HG02943 (cell line): ENCODE results near the gene DLEC1.

ENCODE experiments used
- ATAC-seq: cut with Tn5 transposase; IDR thresholded peaks from one replicate; pipeline ENCODE4 v1.9.1; 2021; ENCODE audit warnings: mild to moderate bottlenecking, low read depth, moderate library complexity; ENCODE audit not compliant: unreplicated experiment

Gene DLEC1

DNA sequence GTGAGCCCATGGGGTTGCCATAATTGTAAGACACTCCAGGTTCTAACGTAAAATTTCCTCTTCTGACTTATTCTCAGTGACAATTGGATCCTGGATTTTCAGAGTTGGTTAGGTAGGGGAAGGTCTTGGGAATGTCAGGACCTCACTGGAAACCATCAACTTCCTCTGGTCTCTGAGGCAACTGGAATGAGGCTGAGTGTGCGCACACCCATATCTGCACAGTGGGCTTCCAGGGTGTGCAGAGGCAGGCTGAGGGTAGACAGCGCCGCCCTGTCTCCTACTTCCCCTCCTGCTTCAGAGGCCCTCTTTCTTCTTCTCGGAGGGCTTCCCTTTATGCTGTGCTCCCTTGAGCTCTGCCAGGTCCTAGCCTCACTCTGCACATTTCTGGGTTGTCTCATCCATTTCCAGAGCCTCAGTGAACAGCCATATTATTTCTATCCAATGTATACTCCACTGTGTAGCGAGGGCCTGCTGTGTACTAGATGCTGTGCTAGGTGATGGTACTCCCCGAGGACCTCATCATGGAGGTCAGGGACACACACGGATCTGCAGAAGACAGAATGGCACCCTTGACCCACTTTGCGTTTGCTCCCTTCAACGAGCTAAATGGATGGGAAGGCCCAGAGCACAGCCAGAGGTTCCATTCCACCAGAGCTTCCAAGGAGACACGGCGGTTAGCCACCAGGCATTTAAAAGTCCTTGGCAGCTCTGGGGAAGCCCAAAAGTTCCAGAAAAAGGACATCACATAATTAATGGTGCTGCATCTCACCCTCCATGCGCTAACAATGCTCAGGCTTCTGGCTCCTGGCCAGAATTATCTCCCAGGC, 79.6 kb downstream of the DLEC1 start:
- ATAC-seq = no peak

DNA sequence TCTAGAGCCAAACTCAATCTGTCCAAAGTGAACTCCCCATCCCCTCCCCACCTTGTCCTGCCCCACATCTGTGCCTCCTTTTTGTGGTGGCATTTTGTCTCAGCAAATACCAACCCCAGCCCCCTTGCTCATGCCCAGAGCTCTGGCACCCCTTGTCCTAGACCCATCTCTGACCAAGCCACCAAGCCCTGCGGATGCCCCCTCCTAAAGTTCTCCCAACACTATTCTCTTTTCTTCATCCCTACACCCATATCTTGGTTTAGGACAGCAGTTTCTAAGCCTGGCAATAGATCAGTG, 80.2 kb downstream of the DLEC1 start:
- no peak for ATAC-seq

DNA sequence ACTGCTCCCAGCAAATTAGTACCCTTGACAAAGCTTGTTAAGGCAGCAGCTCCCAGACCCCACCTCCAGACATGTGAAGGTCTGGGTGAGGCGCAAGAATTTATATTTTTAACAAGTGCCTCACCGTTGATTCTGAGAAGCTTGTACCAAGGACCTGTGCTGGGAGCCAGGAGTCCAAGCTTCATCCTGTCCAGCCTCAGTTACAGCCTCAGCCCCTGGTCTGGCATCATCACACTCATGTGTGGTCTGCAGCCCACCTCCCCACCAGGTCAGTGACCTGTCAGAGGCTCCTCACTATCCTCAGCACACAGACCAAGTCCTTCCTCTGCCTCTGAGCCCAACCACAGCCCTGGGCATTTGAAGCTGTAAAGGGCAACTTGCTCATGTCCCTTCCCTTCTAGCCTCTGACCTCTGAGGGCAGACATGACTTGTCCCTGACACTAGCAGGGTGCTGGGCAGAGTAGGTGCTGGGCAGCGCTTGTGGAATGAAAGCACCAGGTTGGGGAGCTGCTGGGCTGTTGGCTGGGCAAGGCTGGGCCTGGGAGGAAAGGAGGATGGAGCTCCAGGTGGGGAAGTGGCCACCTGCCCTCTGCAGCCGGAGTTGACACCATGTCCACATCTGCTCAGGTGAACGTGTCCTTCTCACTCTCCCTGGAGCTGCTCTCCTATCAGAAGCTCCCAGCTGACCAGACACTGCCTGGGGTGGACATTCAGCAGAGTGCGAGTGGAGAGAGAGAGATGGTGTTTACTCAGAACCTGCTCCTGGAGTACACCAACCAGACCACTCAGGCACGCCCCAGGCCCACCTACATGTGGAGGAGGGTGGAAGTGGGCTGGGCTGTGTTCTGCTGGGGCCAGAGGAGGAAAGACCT, 81.0 kb downstream of the DLEC1 start:
- no peak for ATAC-seq

DNA sequence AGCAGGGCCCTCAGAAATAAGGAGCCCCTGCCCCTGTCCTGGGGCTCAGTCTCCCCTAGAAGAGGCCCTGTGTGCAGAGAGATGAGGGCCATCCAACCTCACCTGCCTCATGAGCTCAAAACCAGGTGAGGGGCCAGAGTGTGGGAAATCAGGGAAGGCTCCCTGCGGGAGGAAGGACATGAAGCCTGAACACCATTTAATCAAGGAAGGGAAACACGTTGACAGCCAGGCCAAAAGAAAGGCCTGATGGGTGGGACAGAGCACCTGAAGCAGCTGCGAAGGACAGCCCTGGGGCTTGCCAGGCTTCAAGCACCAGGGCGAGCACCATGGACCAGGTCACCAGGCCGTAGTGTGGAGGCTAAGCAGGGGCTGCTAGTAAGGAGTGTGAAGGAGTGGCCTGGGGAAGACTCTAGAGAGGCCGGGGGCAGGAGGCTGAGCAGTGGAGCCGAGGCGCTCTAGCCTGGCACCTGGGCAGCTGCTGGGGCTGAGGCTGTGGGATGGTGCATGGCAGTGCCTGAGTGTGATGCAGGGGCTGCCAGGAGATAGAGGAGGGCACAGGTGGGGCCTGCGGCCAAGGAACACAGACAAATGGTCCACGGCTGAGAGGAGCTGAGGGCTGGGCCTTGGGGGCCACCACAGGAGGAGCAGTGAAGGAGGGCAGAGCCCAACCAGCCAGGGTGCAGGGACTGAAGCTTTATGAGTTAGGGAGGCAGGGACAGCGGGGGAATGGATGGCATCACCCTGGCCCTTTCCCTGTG, 81.9 kb downstream of the DLEC1 start:
- ATAC-seq = no peak

DNA sequence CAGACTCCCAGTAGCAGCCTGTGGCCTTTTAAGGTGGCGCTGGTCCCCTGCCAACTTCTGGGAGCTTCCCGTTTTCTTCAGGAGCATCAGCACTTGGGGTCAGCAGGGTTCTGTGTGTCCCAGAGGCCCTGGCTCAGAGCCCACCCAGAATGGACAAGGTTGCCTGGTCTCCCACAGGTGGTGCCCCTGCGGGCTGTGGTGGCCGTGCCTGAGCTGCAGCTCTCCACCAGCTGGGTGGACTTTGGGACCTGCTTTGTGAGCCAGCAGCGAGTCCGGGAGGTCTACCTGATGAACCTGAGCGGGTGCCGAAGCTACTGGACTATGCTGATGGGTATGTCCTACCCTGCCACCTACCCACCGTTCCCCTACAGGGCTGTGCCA, 82.4 kb downstream of the DLEC1 start:
- no peak for ATAC-seq

DNA sequence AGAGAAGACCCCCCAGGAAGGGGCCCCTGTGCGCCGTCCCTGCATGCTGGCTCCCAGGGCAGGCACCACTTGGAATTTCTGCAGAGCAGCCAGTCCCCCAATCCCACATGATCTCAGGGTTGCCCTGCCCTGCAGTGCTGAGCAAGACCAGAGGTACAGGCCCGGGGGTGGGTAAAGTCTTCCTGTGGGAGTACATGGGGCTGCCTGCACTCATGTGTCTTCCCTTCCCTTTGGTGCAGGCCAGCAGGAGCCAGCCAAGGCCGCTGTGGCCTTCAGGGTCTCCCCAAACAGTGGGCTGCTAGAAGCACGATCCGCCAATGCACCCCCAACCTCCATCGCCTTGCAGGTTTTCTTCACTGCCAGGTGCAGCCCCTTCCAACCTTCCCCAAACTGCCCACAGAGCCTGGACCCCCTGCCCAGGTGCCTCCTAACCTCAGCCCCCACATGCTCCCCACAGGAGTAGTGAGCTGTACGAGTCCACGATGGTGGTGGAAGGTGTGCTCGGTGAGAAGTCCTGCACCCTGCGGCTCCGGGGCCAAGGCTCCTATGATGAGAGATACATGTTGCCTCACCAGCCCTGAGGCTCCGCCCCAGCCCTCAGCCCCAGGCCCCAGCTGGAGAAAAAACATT, 82.9 kb downstream of the DLEC1 start:
- ATAC-seq = no peak

DNA sequence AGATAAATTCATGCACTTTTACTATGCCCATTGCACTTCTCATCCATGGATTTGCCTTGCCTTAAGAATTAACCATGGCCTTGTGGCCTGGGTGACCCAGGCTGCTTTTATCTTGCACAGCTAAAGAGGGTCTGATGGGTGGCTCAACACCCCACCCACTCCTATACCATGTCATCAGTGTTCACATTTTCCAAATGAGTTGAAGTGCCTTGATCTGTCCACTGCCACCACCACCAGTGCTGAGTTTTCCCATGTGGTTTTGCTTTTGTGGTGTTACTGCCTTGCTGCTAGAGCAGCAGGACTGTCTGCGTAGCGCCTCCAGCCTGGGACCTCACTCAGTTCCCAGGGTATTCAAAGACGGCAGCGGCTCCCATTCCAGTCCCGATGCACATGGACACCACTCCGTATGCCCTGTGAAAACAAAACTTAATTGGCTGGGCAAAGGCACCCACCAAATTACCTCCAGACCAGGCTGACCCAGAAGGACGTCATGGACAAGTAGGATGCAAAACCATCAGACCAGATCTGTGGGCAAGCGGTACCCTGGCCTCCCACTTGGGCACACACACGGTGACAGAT, 83.8 kb downstream of the DLEC1 start:
- no peak for ATAC-seq

DNA sequence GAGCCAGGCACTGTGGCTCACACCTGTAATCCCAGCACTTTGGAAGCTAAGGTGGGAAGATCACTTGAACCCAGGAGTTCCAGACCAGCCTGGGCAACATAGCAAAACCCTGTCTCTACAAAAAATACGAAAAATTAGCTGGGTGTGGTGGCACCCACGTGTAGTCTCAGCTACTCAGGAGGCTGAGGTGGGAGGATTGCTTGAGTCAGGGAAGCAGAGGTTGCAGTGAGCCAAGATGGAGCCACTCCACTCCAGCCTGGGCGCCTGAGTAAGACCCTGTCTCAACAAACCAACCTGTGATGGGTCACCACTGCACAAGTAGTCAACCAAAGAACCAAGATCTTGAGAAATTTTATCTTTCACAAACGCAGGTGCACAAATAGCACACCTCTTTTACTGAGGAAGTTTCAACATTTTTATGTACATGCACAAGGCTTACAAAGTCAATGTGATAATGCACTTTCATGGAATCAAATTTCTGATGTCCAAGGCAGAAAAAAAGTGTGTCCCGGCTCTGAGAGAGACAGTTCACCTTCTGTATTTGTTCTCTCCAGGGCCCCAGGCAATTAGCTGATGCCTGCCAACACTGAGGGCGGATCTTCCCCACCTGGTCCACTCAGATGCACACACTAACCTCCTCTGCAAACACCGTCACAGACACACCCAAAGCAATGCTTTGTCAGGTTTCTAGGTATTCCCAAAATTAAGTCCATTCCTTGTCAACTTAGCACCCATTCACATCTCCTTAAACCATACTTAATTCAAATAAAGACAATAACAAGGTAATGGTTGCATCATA, 85.5 kb downstream of the DLEC1 start:
- ATAC-seq = no peak

DNA sequence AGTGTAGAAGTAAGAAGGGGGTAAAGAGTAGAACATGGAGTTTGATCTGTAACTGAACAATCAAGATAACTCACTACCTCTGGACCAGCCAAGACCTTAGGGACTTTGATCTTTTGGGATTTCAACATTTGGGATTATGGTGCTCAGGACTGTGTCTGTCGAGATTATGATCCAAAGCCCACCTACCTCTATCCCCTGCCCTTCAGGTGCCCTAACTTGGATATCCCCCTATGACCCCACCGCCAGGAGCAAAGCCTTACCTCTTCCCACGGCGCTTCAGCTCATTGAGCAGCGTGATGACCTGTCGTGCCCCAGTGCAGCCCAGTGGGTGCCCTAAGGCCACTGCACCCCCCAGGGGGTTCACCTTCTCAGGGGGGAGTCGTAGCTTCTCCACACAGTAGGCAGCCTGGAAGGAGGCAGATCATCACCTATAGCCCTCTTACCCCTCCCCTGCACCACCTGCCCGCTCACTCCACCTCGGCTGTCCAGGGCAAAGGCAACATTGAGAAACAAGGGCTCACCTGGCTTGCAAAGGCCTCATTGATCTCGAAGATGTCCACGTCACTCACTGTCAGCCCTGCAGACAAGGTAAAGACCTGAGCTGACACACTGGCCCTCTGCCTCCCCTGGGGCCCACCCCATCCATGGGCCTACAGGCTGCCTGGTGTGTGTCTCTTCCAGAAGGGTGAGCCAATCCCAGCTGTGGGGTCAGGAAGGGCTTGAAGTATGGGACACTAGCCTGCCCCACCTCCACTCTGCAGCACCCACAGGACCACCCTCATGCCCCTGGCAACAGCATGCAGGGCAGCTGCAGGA, 86.5 kb downstream of the DLEC1 start:
- ATAC-seq = no peak

DNA sequence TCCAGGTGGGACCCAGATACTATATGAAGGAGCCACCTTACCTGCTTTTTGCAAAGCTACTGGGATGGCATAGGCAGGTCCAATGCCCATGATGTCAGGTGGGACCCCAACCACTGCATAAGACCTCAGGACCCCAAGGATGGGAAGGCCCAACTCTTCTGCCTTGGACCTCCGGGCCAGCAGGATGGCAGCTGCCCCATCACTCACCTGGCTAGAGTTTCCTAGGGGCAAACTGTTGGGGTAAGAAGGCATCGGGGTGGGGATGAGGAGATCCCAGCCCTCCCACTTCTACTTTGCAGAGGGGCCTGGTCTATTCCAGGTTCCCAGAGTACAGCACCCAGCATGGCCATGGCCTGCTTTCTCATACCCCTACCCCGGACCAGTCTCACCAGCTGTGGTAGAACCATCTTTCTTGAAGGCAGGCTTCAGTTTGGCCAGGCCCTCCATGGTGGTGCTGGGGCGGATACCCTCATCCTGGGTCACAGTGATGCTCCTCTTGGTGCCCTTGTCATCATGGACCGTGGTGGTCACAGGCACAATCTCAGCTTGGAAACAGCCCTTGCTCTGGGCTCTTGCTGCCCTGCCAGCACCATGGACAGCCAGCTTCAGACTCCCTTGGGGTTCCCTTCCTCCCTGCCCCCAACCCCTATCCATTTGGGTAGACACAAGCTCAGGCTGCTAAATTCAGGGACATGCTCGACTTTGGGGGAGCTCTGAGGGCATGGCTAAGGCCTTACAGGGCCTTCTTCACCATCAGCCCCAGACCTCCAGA, 87.3 kb downstream of the DLEC1 start:
- no peak for ATAC-seq

DNA sequence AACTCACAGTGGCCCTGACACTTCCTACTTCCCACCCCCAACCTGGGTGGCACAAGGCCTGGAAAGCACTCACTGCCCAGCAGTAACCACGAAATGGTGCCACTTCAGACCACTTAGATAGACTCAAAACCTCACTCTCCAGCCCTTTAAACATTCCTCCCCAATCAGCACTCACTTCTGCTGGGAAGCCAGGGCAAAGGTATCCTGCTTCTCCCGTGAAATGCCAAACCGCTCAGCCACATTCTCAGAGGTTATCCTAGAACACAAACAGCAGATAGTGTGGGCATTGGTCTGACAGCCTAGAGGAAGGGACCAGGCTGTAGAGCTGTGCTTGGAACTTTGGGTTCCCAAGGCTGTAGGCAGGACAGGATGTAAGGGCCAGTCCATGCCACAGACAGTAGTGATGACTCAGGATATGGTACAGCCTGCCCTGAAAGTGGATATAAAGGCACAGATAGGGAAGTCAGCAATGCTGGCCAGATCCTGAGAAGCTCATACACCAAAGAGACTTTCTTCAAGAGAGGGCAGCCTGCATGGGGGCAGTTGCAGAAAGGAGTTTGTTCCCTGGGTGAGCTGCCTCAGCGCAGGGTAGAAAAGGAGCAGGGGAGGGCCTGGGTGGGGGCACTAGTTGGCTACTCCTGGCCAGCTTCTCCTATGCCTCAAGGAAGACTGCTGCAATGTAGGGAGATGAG, 88.7 kb downstream of the DLEC1 start:
- ATAC-seq = no peak

DNA sequence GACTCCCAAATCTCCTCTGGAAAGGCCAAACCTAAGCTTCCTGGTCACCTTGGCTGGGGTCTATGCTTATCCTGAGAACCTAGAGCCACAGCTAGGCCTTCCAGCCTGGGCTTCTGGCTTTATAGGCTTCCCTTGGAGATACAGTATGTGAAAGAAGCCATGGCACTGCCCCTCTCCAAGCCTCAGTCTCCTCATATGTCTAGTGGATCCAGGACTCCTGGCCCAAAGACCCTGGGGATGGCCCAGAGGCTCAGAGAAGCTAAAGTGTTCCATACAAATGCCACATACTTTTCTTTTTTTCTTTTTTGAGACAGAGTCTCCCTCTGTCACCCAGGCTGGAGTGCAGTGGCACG, 89.3 kb downstream of the DLEC1 start:
- no peak for ATAC-seq

DNA sequence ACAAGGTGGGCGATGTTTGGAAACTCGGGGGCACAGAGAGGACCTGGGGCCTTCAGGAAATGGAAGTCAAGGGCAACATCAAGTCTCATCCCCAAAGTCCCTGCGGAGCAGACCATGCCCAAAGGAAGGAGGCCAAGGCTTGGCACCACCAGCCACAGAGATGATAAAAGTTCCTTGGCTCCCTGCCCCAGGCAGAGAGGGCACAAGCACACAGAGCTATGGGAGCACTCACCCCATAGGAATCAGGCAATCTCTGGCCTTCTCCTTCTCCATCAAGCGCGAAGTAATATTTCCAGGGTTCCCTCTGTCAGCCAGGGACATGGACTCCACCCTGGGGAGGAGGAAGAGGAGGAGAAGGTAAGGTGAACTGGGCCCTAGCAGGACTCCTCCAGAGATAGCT, 90.0 kb downstream of the DLEC1 start:
- no peak for ATAC-seq

DNA sequence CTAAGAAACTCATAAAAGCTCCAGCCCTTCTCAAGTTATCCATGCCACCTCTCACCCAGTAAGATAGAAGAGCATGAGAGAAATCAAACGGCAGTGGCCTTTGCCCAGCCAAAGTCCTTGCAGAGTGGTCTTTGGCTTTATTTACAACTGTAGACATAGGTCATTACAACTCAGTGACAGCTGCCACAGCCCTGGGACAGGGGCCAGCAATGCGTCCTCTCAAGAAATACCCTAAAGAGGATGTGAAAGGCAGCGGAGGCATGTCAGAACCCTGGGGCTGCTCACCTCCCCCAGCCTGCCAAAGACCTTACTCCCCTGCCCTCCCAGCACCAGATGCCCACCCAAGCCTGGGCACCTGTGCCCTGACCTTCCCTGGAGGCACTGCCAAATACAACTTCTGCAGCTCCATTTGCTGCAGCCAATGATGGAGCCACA, 91.6 kb downstream of the DLEC1 start:
- ATAC-seq = no peak

DNA sequence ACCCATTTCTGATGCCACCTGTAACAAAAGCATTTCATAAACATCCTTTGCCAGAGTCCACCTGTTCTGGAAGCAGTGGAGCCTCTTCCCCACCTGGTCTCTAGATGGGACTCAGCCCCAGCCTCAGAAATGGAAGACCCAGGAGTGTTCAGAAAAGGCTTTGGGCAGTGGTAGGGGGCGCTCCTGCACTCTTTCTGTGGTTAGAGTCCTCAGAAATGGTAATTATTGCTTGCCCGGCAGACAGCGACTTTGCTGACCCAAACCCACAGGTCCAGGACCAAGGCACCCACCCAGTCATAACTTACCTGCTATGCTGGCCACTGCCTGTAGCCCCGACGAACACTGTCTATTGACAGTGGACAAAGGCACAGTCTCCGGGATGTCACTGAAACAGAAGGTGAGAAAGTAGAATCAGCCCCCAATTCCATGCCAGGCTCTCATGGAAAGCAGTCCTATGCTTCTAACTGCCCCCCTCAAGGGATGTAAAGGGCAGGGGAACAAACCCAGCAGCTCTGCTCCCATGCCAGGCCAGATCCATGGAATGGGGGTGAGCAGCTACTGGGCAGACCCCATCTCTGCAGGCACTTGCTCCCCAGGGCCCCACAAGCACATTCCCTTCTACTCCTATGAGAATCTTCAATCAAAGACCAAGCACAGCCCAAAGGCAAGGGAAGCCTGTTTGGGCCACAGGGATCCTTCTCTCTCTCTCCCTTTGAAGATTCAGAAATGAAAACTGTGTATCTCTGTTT, 92.8 kb downstream of the DLEC1 start:
- ATAC-seq = no peak

DNA sequence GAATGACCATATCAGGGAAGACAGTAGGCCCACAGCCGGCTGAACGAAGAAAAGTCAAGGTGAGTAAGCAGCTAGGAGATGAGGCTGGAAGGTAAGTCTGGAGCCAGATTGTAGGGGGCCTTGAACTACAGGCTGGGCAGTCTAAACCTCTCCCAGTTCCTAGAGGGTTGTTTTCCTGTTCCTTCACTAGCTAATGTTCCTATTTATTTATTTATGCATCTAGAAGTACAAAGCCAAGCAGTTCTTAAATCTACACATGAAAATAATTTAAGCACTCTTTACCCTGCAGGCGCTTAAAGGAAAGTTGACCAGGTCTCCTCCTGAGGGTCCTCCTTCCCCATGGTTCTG, 94.2 kb downstream of the DLEC1 start:
- no peak for ATAC-seq
